HG03558 (cell line): ENCODE measurements around the gene RTN4RL2.
"Not testable (repeated sequence)": the region's sequence is repeated elsewhere in the genome, so short reads cannot be mapped to it uniquely, and the experiment has no call there.

Source experiments
- ATAC-seq: cut with Tn5 transposase; IDR thresholded peaks from one replicate; pipeline ENCODE4 v1.9.1; 2021; ENCODE audit warnings: moderate number of reproducible peaks; ENCODE audit not compliant: unreplicated experiment; ENCODE audit errors: extremely low read depth

The RTN4RL2 gene

GRCh38 chr11:57432149-57432561 lies 28.2 kb upstream of the RTN4RL2 start:
- no peak for ATAC-seq

DNA sequence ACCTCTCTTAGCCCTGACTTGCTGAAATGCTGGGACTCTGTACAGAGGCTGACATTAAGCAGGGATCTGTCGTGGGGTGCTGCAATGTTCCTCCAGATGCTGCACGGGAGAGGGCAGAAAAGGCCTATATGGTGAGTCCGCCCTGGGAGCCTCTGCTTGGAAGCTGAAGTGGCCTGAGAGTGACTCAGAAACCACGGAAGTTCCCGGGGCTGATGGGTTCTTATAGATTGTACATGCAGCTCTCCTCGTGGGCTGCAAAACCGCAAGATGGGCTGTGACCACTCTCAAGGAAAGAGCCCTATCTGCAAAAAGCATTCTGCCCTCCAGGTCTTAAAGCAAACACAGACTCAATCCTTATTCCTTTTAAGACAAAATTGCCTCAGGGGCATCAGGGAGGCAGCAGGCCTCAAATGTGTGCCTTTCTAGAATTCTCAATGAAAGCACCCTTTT lies 27.6 kb upstream of the RTN4RL2 start:
- no peak for ATAC-seq

DNA sequence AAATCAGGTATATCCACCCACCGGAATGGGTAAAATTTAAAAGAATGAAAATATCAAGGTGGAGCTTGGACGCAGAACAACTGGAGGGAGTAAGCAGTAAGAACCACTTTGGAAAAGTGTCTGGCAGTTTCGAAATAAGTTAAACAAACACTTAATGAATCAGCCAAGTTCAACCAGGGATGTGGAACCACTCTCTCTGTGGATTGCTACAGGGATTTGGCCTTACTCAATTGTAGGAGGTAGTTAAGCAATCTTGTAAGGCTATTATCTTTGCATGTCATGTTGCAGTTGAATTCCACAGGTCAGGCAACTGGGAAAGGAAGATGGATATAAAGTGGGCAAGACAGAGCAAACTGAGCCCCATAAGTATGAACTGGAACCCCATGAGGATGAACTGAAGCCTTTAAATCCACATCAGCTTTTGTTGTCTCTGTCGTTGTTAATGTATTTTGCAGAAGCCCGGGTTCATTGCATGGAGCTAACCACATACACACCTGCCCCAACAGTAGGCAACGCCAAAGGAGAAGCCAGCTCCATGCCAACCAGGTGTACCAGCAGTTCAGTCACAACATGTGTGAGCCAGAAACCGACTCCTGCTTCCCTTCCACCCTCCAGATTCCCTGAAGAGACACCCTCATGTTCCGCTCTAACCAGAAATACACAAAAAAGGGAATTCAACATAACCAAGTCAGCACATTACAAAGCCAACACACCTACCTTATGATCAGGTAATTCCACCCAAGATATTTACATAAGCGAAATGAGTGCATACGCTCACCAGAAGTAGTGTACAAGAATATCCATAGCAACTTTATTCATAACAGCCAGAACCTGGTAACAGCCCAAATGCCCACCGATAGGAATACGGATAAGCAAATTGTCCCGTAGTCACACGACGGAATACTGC lies 25.4 kb upstream of the RTN4RL2 start:
- no peak for ATAC-seq

- no peak for ATAC-seq
Observed at GRCh38 chr11:57436031-57436430, 24.3 kb upstream of the RTN4RL2 start.

DNA sequence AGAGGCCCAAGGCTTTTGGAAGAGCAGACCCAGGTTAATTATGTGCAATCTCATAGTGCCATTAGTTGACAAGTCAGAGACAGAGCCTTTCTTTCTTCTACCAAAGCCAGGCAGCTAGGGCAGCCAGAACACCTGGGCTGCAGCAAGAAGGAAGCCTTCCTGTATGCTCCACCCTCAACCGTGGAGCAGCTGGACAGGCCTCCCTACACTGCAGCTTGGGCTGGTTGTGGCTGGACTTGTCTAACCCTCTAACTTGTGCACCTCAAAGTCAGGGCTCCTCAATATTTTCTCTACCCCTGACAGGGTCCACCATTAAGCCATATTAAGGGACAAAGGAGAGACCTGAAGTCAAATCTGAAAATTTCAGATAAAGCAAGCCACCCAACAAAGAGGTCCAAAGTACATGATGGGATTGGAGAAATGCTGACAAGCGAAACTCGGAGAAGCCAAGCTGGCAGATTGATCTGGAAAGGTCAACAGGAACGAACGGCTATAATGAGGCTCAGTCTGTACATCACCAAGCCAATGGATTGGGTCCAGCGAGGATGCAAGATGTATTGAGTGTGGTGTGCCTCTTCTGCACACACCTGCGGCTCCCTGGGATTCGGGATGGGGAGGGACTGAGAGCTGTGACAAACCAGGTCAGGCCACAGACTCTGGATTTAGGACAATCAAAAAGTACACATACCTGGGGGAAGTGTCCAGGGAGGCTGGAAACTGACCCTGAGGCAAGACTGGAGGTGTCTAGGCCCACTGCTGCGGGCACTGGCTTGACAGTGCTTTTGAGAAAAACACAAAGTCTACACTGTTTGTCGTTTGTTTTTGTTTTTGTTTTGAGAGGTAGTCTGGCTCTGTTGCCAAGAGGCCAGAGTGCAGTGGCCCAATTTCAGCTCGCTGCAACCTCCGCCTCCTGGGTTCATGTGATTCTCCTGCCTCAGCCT lies 21.7 kb upstream of the RTN4RL2 start:
- no peak for ATAC-seq

DNA sequence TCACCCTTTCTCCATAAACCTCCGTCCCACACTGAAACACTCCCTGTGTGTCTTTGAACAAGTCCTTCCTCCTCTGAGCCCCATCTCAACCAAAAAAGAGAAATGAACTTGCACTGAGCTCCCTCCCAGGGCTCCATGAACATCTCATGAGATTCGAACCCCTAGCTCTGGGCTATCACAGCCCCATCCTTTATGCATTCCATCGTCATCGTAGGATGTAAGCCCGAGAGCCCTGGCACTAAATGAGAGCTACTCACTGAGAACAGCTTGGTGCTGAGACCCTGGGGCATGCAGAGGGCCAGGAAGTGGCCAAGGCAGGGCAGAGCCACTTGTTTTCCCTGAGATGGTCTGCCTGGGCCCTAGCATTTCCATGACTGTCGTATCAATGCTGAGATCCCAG lies 20.5 kb upstream of the RTN4RL2 start:
- no peak for ATAC-seq

DNA sequence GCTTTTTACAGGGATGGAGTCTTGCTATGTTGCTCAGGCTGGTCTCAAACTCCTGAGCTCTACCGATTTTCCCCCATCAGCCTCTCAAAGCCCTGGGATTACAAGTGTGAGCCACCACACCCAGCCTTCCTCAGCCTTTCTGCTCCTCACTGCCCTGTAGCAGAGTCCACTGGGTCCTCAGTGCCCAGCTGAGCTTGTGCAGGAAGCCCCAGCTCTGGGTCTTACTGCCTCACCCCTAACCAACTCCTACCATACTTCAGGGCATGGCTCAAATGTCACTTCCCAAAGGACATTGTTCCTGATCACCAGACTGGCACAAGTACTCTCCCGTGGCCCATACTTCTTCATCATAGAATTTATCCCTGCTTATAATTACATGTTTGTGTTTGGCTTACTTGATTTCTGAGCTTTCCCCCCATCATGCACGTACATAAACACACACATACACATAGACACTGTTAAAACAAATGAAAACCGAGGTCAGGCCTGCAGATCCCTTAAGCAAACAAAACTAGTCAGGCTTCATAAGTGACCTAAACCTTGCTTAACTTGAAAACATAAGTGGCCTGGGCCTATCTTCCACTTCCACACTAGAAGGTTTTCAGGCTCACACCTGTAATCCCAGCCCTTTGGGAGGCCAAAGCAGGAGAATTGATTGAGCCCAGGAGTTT lies 19.4 kb upstream of the RTN4RL2 start:
- no peak for ATAC-seq

DNA sequence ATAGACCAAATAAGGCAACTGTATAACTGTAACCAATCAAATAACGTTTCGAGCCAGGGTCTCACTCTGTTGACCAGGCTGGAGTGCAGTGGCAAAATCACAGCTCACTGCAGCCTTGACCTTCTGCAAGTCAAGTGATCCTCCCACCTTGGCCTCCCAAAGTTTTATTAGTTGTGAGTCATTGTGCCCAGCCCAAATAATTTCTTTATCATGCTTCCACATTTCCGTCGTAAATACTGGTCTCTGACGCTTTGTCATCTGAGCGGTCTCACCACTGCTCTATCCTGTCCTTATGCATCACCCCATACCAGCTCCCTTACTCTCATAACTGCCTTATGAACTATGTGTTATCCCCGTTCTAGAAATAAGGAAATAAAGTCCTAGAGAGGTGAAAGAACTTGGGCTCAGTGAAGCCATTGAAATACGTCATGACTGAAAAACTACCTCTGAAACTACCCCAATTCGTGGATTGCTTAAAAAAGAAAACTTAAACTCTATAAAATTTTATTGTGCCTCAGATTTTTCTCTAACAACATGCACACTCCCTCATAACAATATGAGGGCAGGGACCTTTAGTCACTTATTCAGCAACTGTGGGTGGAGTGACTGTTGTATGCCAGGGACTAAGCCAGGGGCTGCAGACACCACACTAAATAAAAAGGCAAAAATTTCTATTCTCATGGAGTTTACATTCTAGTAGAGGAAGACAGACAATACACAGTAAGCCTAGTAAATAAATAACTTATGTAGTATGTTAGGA lies 15.8 kb upstream of the RTN4RL2 start:
- ATAC-seq, result no peak

GRCh38 chr11:57445122-57445394 lies 15.3 kb upstream of the RTN4RL2 start:
- not testable (repeated sequence) for ATAC-seq

GRCh38 chr11:57446055-57446454 lies 14.3 kb upstream of the RTN4RL2 start:
- no peak for ATAC-seq

DNA sequence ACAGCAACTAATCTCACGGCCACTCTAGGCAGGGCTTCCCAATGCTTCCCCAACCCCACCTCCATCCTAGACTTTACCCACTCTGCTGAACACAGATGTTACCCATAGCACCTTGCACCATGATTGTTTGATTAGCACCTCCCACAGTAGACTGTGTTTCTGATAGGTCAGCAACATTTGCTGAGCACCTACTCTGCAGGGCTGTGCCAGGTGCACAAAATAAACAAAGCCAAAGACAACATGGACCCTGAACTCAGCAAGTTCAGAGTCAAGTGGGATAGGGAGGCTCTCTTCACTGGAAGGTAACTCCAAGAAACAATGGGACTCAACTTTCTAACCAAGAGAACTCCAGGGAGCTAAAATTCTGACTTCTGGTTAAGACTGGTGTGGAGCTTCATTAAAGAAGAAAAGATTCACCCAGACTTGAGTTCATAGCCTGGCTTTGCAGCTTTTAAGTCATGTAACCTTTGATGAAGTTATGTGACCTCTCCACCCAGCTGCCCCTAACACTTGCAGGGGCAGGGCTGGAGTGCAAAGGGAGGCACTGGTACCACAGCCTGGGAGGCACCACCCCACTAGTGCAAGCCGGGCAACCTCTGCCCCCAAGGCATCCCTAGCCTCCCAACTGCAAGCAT lies 6.7 kb upstream of the RTN4RL2 start:
- no peak for ATAC-seq

GRCh38 chr11:57456960-57457642 lies 3.2 kb upstream of the RTN4RL2 start:
- no peak for ATAC-seq

- no peak for ATAC-seq
Observed at GRCh38 chr11:57457643-57458023, 2.7 kb upstream of the RTN4RL2 start.

DNA sequence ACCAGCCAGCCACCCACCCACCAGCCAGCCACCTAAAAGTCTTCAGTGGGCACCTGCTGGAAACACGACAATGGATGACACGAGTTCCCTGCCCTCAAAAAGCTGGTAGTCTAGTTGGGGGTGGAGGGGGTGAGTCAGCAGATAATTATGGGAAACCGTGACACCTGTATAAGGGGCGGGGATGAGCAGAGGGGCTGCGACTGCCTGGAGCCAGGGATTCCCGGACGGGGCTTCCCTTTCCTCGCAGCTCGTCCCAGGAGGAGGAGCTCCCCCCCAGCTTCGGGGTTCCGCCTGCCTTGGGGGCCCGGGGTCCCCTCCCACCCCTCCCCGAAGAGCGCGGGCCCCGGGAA lies 2.3 kb upstream of the RTN4RL2 start:
- ATAC-seq, result no peak

GRCh38 chr11:57458410-57459163 lies 1.7 kb upstream of the RTN4RL2 start:
- no peak for ATAC-seq

DNA sequence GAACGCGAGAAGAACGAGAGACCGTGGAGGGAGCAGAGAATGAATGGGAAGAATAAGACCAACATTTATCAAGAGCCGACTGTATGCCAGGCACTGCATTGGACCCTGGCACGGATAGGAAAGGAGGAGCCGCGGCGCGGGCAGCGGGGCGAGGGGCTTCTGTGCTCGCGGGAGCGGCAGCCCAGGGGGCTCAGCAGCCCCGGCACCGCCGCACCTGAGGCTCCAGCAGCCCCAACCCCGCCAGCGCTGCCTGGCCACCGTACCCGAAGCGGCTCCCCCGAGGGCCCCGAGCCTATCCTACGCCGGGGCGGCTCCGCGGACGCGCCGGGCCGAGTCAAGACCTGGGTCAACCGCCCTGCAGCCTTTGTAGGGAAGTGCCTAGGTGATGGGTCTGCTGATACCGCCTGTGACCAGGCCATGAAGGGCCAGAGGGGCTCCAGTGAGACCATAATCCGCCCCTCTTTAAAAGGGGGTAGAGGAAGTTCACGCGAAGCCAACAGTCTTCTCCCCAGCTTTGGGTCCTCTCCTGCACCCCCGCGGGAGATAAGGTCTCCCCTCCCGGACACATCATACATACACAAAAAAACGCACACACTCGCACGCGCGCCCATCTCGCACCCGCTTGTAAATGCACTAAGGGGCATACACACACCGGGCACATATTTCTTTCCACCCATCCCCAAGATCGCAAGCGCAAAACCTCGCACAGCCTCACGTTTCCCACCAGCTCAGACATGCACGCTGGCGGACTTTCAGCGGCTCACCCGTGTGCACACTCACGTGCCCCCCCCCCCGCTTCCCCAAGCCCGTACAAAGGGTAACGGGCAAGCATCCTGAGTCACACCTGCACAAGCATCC lies 935 bp upstream of the RTN4RL2 start:
- no peak for ATAC-seq
